Hepatocyte (in vitro differentiated cells): ENCODE results near the gene CENPB.

Source experiments
- EZH2 ChIP-seq: fragments of 200-600 bp; sonication (generic); IDR thresholded peaks from 2 replicates; pipeline ENCODE4 v1.6.1; 2016; ENCODE audit warnings: antibody characterized with exemption, mild to moderate bottlenecking, borderline replicate concordance
- EZH2phosphoT487 ChIP-seq: fragments of 200-600 bp; sonication (generic); IDR thresholded peaks from one replicate; pipeline ENCODE4 v1.6.1; 2018; ENCODE audit warnings: antibody characterized with exemption, mild to moderate bottlenecking, low read depth, moderate library complexity; ENCODE audit not compliant: unreplicated experiment, severe bottlenecking
- TF ChIP-seq, protein P1 (sequence below): fragments of 200-600 bp; sonication (generic); IDR thresholded peaks from 2 replicates; pipeline ENCODE4 v1.5.1; 2016; ENCODE audit warnings: antibody characterized with exemption, mild to moderate bottlenecking; ENCODE audit not compliant: poor library complexity

DNA sequence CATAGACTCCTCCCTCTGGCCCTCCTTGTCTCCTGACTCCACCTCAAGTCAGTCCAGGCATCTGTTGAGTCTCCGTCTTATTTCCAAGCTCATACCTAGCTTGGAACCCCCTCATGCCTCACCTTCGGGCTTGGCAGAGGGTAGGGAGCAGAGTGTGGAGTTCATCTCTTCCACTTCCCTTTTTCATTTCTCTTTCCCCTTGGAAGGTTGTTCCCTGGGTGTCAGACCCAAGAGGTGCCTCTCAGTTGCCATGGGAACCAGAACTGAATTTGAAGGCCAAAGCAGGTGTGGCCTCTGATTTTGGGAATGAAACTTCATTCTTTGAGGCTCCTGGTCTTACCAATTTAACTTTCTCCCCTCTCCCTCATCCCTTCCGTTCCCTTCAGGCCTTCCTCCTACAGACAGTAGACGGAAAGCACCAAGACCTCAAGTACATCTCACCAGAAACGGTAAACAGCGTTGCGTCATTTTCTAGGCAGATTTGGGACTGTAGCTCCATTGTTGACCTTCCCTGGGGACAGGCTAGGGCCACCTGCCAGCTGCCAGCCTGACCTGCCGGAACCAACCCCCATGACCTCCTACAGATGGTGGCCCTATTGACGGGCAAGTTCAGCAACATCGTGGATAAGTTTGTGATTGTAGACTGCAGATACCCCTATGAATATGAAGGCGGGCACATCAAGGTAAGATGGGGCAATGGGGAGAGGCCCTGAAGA lies 16.1 kb upstream of the CENPB start:
- TF ChIP-seq, protein P1, sequence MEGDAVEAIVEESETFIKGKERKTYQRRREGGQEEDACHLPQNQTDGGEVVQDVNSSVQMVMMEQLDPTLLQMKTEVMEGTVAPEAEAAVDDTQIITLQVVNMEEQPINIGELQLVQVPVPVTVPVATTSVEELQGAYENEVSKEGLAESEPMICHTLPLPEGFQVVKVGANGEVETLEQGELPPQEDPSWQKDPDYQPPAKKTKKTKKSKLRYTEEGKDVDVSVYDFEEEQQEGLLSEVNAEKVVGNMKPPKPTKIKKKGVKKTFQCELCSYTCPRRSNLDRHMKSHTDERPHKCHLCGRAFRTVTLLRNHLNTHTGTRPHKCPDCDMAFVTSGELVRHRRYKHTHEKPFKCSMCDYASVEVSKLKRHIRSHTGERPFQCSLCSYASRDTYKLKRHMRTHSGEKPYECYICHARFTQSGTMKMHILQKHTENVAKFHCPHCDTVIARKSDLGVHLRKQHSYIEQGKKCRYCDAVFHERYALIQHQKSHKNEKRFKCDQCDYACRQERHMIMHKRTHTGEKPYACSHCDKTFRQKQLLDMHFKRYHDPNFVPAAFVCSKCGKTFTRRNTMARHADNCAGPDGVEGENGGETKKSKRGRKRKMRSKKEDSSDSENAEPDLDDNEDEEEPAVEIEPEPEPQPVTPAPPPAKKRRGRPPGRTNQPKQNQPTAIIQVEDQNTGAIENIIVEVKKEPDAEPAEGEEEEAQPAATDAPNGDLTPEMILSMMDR, result no peak
- no peak for TF ChIP-seq EZH2
- no peak for TF ChIP-seq EZH2phosphoT487
